ENCODE data around the gene E2F2. TPM values are rescaled to one million over a fixed set of nuclear protein-coding genes. Genes with fewer than 3 reads are reported as not detected.
"Not testable (repeated sequence)": the region's sequence is repeated elsewhere in the genome, so short reads cannot be mapped to it uniquely, and the experiment has no call there.

E2F2 gene
- total RNA-seq, 4 donors from 2014 or later = 0.40 TPM; not detected in 3

- no peaks in the 10 kb centered on the region for H3K4me1 ChIP-seq
- H3K27ac ChIP-seq = no peak overlapping the region
- no peak for TF ChIP-seq POLR2A (IDR thresholded peaks at IDR 0.05)
- TF ChIP-seq, protein P1, sequence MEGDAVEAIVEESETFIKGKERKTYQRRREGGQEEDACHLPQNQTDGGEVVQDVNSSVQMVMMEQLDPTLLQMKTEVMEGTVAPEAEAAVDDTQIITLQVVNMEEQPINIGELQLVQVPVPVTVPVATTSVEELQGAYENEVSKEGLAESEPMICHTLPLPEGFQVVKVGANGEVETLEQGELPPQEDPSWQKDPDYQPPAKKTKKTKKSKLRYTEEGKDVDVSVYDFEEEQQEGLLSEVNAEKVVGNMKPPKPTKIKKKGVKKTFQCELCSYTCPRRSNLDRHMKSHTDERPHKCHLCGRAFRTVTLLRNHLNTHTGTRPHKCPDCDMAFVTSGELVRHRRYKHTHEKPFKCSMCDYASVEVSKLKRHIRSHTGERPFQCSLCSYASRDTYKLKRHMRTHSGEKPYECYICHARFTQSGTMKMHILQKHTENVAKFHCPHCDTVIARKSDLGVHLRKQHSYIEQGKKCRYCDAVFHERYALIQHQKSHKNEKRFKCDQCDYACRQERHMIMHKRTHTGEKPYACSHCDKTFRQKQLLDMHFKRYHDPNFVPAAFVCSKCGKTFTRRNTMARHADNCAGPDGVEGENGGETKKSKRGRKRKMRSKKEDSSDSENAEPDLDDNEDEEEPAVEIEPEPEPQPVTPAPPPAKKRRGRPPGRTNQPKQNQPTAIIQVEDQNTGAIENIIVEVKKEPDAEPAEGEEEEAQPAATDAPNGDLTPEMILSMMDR (IDR thresholded peaks at IDR 0.05 in 4 of 5, conservative IDR thresholded peaks at IDR 0.05 in 1 of 5) = no peak
- intact Hi-C loops (cut with DNase I; ENCODE audit: low total_unique reads) = no loop called here
- ATAC-seq (no peak), DNase-seq (no peak)
- in situ Hi-C loops (cut with MboI; ENCODE audit: low sequenced_read_pairs in 4 of 4) = no loop called here
- no peaks in the 10 kb centered on the region for H3K27me3 ChIP-seq
- no peaks in the 10 kb centered on the region for H3K36me3 ChIP-seq
- no peaks in the 10 kb centered on the region for H3K9me3 ChIP-seq
- no peak overlapping the region for H3K4me3 ChIP-seq
These were observed 16.8 kb downstream of the E2F2 start for GRCh38 chr1:23514111-23514679.

GRCh38 chr1:23509896-23510295 is 21.1 kb downstream of the E2F2 start:
- Histone ChIP-seq H3K4me3 (no peak overlapping the region), H3K4me1 (no peaks in the 10 kb centered on the region), H3K27me3 (no peaks in the 10 kb centered on the region), H3K27ac (no peak overlapping the region), H3K9me3 (no peaks in the 10 kb centered on the region), H3K36me3 (no peaks in the 10 kb centered on the region)
- DNase-seq (no peak), ATAC-seq (no peak)
- TF ChIP-seq, protein P1 (IDR thresholded peaks at IDR 0.05 in 4 of 5, conservative IDR thresholded peaks at IDR 0.05 in 1 of 5) = no peak
- TF ChIP-seq POLR2A (IDR thresholded peaks at IDR 0.05) = no peak
- intact Hi-C loops (cut with DNase I; ENCODE audit: low total_unique reads) (no loop called here), in situ Hi-C loops (cut with MboI; ENCODE audit: low sequenced_read_pairs in 4 of 4) (no loop called here)

GRCh38 chr1:23506376-23507107 is 24.5 kb downstream of the E2F2 start:
- ATAC-seq = no peak
- no peak for TF ChIP-seq POLR2A (IDR thresholded peaks at IDR 0.05)
- TF ChIP-seq, protein P1 (IDR thresholded peaks at IDR 0.05 in 4 of 5, conservative IDR thresholded peaks at IDR 0.05 in 1 of 5) = no peak

DNA sequence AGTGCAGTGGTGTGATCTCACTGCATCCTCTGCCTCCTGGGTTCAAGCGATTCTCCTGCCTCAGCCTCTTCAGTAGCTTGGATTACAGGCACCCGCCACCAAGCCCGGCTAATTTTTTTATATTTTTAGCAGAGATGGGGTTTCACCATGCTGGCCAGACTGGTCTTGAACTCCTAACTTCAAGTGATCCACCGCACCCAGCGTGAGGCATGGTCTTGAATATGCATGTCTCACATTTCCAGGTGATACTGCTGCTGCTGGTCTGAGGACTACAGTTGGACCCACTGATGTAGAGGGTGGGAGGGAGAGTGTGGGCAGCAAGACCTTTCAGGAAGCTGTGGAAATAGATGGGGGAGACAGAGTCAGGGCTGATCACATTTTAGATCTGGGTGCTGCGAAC is 25.2 kb downstream of the E2F2 start:
- Histone ChIP-seq H3K27me3 (no peaks in the 10 kb centered on the region), H3K36me3 (no peaks in the 10 kb centered on the region), H3K9me3 (no peaks in the 10 kb centered on the region), H3K4me3 (no peak overlapping the region), H3K4me1 (no peaks in the 10 kb centered on the region), H3K27ac (no peak overlapping the region)
- TF ChIP-seq, protein P1 (IDR thresholded peaks at IDR 0.05 in 4 of 5, conservative IDR thresholded peaks at IDR 0.05 in 1 of 5) = no peak
- no peak for TF ChIP-seq POLR2A (IDR thresholded peaks at IDR 0.05)
- ATAC-seq (no peak), DNase-seq (no peak)
- intact Hi-C loops (cut with DNase I; ENCODE audit: low total_unique reads) (no loop called here), in situ Hi-C loops (cut with MboI; ENCODE audit: low sequenced_read_pairs in 4 of 4) (no loop called here)

More at GRCh38 chr1:23506376-23507107, 24.5 kb downstream of the E2F2 start:
- no peaks in the 10 kb centered on the region for H3K9me3 ChIP-seq
- H3K27me3 ChIP-seq = no peaks in the 10 kb centered on the region
- H3K4me3 ChIP-seq = no peak overlapping the region
- no peak for DNase-seq
- intact Hi-C loops (cut with DNase I; ENCODE audit: low total_unique reads) (no loop called here), in situ Hi-C loops (cut with MboI; ENCODE audit: low sequenced_read_pairs in 4 of 4) (no loop called here)
- no peak overlapping the region for H3K27ac ChIP-seq
- H3K4me1 ChIP-seq = no peaks in the 10 kb centered on the region
- H3K36me3 ChIP-seq = no peaks in the 10 kb centered on the region

DNA sequence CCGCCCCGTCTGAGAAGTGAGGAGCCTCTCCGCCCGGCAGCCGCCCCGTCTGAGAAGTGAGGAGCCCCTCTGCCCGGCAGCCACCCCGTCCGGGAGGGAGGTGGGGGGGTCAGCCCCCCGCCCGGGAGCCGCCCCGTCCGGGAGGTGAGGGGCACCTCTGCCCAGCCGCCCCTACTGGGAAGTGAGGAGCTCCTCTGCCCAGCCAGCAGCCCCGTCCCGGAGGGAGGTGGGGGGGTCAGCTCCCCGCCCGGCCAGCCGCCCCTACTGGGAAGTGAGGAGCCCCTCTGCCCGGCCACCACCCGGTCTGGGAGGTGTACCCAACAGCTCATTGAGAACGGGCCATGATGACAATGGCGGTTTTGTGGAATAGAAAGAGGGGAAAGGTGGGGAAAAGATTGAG is 26.9 kb downstream of the E2F2 start:
- H3K27me3 ChIP-seq; H3K4me1 ChIP-seq; H3K9me3 ChIP-seq; intact Hi-C loops (cut with DNase I; ENCODE audit: low total_unique reads); ATAC-seq; DNase-seq; in situ Hi-C loops (cut with MboI; ENCODE audit: low sequenced_read_pairs in 4 of 4); H3K36me3 ChIP-seq; H3K4me3 ChIP-seq; H3K27ac ChIP-seq: not testable (repeated sequence)

Measured in gastrocnemius medialis (tissue), 4 donors.